Urinary bladder (tissue), 4 donors: ENCODE measurements around the gene RASSF4. TPM values are rescaled to one million over a fixed set of nuclear protein-coding genes. Genes with fewer than 3 reads are reported as not detected.

Experiments
- DNase-seq: peaks from one replicate; pipeline ENCODE4 v3.0.0-alpha.2; 2015; ENCODE audit errors: extremely low spot score
- H3K27ac ChIP-seq: one replicate; pipeline ENCODE4 v1.5.1; 2013; ENCODE audit warnings: low read depth, mild to moderate bottlenecking, moderate library complexity
- H3K36me3 ChIP-seq: one replicate; pipeline ENCODE4 v1.6.1; 2013; ENCODE audit warnings: mild to moderate bottlenecking, moderate library complexity; ENCODE audit not compliant: insufficient read depth
- H3K4me1 ChIP-seq: one replicate; pipeline ENCODE4 v1.6.1; 2013; ENCODE audit warnings: mild to moderate bottlenecking, moderate library complexity; ENCODE audit not compliant: insufficient read depth
- H3K4me3 ChIP-seq: one replicate; pipeline ENCODE4 v1.5.1; 2013; ENCODE audit warnings: low read depth, low read length
- WGBS: extraction: QIAGEN DNeasy Blood & Tissue Kit; methylation state at CpG from one replicate; pipeline ENCODE4 v1.1.7; 2013; 5-methylcytosine and 5-hydroxymethylcytosine counted together
- polyA plus RNA-seq: library from polyadenylated mRNA; stranded (reverse); fragments of 200-250 nt; gene quantifications from one replicate; pipeline ENCODE4 v1.2.3, GENCODE V29; 2013
- total RNA-seq: library from RNA; depleted of rRNA; stranded (reverse); fragments of >200 nt; gene quantifications from one replicate; pipeline ENCODE4 v1.2.3, GENCODE V29; 2014
- donor health status: healthy with polysubstance abuse.
- donor health status: healthy.

Gene RASSF4
- total and polyA plus RNA-seq, 2 donors, result 12.2 to 55.1 TPM

DNA sequence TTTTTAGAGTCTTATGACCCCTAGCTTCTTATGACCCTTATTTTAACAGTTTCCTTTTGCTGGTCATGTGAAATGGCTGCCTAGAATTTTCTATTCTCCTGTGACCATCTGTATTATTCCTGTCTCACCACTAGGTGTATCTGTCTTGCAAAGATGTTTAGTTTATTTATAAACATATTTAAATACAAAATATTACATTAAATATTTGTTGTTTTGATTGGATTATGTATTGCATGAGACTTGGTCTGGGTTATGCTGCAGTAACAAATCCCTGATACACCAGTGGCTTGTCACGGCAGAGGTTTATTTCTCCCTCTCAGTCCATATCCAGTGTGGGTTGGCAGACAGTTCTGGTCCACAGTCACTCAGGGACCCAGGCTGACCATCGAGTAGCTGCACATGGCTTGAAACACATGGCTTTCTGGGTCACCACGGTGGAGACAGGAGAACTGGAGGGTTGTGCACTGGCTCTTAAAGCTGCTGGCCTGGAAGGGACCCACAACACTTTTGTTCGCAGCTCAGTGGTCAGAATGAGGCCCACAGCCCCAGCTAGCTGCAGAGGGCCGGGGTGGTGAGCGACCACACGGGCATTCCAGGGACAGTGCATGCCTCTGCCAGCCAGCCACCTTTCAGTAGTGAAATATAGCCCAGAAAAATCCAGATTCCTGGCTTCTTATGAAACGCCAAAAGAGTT is 7.4 kb downstream of the RASSF4 start:
- Histone ChIP-seq H3K4me3 (no peak overlapping the region), H3K36me3 (no peaks in the 10 kb centered on the region), H3K4me1 (no peaks in the 10 kb centered on the region), H3K27ac (no peak overlapping the region)
- 90% methylated on average over 8 of the region's 8 CpGs for WGBS
- DNase-seq, result no peak

DNA sequence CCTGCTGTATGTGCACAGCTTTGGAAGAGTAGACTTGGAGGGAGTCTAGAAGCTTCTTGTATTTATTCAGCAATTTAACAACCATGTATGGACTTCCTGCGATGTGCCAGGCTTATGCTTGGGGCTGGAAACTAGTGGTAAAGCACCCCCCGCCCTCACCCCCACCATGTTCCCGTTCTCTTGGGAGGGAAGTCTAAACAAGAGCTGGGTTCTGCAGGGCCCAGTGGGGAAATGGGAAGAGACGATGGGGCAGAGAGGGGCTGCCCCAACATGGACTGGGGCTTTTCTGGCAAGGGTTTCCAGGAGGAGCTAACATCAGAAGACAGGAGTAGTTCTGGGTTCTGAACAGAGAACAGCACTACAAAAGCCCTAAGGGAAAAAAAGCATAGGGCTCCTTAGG is 8.0 kb downstream of the RASSF4 start:
- DNase-seq, result no peak

DNA sequence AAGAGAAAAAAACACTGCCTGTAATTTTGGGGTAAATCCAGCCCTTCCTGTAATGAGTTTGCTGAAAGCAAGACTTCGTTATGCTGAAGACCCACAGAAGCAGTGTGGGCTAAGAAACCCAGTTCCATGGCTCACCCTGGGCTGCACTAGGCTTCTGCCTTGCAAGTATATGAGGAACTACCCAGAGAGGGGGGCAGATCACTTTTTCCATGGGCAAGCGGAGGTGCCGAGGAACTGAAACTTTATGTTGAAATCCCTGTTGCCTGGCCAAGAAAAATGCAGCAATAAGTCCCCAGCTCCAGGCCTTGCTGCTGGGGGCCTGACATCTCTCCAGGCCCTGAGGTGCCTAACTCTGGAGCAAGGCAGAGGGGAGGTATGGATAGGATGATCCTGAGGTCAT is 8.5 kb downstream of the RASSF4 start:
- no peaks in the 10 kb centered on the region for H3K4me1 ChIP-seq
- WGBS, result 55% methylated on average over 3 of the region's 3 CpGs
- H3K36me3 ChIP-seq, result no peaks in the 10 kb centered on the region
- no peak overlapping the region for H3K4me3 ChIP-seq
- no peak for DNase-seq
- no peak overlapping the region for H3K27ac ChIP-seq

More for the DNA sequence above, 8.0 kb downstream of the RASSF4 start:
- WGBS, result 75% methylated on average over 4 of the region's 4 CpGs
- Histone ChIP-seq H3K36me3 (no peaks in the 10 kb centered on the region), H3K4me1 (no peaks in the 10 kb centered on the region), H3K27ac (no peak overlapping the region), H3K4me3 (no peak overlapping the region)

DNA sequence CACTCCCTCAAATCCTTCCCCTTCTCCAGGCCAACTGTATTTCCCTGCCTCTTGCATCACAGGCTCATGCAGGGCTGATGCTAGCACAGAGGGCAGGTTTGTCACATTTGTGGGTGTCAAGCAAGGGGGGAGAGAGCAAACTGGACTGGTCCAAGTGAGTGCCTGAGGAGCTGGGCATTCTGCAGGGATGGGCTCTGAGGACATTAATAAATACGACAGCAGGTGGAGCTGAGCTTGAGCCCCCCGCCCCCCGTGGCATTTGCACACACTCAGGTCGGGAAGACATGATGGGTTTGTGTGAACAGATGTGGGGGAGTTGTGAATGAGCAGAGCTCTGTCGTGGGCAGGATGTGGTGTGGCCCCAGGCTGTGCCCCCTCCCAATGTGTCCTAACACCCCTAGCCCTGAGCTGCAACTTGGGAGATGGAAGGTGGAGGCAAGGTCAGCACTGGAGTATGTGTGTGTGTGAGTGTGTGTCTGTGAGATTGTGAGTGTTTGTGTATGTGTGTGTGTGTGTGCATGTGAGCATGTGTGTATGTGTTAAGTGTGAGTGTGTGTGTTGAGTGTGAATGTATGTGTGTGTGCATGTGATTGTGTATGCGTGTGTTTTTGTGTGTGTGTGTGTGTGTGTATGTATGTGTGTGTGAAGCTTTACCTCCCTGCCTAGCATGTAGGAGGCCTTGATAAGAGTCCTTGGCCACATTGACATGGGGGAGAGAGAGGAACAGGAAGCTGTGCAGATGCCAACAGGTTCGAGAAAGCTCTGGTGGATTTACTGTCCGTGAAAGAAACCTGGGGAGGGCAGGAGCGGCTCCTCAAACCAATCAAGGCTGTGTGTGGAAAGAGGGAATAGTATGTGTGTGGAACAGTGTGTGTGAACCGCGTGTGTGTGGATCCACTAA is 9.1 kb downstream of the RASSF4 start:
- Histone ChIP-seq H3K27ac (no peak overlapping the region), H3K4me1 (no peaks in the 10 kb centered on the region), H3K36me3 (no peaks in the 10 kb centered on the region), H3K4me3 (no peak overlapping the region)
- no peak for DNase-seq
- 78% methylated on average over 11 of the region's 11 CpGs for WGBS

DNA sequence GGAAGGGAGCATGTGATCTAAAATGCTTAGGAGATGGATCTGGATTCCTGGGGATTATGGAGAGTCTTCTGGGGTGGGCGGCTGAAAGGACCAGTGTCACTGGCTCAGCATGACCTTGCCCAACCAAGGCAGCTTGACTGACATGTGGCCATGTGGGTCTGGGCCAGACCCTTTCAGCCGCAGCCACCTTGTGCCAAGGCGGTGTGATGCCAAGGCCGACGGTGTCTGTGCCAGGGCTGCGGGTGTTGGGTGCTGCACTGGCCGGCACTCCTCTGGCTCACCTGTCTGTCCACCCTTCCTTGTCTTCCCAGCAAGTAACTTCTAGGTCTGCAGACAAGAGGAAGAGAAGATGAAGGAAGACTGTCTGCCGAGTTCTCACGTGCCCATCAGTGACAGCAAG is 10.3 kb downstream of the RASSF4 start:
- no peaks in the 10 kb centered on the region for H3K4me1 ChIP-seq
- DNase-seq, result no peak
- H3K4me3 ChIP-seq, result no peak overlapping the region
- no peaks in the 10 kb centered on the region for H3K36me3 ChIP-seq
- WGBS, result 93% methylated on average over 9 of the region's 9 CpGs
- H3K27ac ChIP-seq, result no peak overlapping the region

DNA sequence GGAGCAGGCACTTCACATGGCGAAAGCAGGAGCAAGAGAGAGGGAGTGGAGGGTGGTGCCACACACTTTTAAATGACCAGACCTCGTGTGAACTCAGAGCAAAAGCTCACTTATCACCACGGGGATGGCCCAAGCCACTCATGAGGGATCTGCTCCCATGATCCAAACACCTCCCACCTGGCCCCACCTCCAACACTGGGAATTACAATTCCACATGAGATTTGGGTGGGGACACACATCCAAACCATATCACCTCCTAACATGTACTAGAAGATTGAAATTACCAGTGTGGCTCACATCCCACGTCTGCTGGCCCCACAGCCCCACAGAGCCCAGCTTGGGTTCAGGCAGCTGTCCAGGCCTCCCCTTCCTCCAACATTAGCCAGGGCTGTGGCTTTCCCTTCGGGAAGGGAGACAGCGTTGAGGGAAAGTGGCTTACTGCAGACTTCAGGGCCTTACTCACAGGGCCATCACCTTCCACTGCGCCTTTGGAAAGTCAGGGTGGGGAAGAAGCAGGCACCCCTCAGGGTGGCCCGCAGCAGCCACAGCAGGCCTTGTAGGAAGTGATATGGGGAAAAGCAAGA is 11.3 kb downstream of the RASSF4 start:
- no peak overlapping the region for H3K4me3 ChIP-seq
- no peaks in the 10 kb centered on the region for H3K4me1 ChIP-seq
- no peak for DNase-seq
- H3K36me3 ChIP-seq, result no peaks in the 10 kb centered on the region
- H3K27ac ChIP-seq, result no peak overlapping the region
- WGBS, result 94% methylated on average over 8 of the region's 8 CpGs

DNA sequence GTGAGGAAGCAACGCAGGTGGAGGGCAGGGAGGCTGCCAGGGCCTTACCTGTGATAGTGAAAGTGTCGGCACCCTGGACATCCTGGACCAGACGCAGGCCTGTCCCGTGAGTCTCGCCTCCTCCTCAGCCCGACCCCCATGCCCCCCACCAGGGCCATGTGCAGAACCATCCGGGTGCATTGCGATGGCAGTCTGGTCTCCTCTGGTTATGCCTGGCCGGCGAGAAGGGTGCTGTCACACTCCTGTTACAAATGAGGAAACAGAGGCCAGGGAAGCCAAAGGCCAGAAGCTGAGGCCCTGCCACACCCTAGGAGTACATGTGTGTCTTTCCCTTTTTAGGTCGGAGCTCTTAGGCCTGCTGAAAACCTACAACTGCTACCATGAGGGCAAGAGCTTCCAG is 11.8 kb downstream of the RASSF4 start:
- Histone ChIP-seq H3K4me1 (no peaks in the 10 kb centered on the region), H3K4me3 (no peak overlapping the region), H3K36me3 (no peaks in the 10 kb centered on the region), H3K27ac (no peak overlapping the region)
- WGBS, result 95% methylated on average over 11 of the region's 11 CpGs
- DNase-seq, result no peak

DNA sequence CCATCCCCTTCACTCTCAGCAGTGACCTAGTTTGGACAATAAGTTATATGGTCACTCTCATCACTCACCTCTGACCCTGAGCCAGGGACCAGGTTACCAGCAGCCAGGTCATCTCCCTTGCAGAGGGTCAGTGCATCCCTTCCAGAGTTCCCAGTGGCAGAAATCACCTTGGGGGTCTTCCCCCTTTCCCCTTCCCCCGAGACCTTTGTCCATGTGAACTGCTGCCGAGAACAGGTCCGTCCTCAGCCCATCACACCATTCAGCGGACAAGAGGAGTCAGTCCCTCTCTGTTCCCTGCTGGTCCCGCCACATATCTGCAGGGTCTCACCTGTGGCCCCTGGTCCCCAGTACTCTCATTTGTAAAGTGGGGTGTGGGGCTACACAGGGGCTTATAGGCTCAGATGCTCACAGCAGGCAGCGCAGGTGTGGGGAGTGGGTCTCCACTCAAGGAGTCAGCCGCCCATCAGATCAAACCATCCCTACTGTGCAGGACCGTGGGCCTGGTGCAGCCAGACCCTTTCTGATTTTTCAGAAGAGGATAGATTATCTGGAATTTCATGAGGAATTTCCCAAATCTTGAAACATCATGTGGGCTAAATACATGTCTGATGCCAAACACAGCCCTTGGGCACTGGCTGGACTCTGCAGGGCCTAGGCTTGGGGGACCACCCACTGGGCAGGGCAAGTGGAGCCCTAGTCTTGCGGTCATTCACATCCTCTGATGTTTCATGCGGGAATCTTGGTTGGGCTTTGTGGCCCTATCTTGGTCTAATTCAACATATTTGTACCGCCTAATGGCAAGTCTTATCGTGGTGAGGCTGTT is 12.5 kb downstream of the RASSF4 start:
- 97% methylated on average over 12 of the region's 12 CpGs for WGBS
- H3K4me1 ChIP-seq, result no peaks in the 10 kb centered on the region
- DNase-seq, result no peak
- no peaks in the 10 kb centered on the region for H3K36me3 ChIP-seq
- no peak overlapping the region for H3K4me3 ChIP-seq
- H3K27ac ChIP-seq, result no peak overlapping the region

DNA sequence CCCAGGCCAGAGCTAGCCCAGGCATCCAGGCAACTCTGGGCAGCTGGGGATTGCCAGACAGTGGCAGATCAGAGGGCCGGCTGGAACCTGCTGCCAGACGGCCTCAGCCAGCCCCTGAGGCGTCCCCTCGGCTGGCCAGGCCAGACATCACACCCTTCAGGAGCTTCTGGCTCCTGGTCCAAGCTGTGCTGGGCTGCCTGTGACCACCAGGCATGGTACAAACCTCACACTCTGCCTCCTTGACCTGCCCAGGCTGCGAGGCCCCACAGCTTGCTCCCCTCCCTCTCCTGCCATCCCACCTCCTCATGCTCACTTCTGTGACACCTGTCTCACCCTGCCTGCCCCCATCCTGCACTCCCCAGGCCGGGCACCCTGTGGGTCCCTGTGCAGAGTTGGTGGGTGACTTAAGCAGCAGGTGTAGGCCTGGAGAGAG is 13.3 kb downstream of the RASSF4 start:
- Histone ChIP-seq H3K4me3 (no peak overlapping the region), H3K4me1 (no peaks in the 10 kb centered on the region), H3K27ac (no peak overlapping the region), H3K36me3 (no peaks in the 10 kb centered on the region)
- no peak for DNase-seq
- WGBS, result 89% methylated on average over 6 of the region's 6 CpGs

DNA sequence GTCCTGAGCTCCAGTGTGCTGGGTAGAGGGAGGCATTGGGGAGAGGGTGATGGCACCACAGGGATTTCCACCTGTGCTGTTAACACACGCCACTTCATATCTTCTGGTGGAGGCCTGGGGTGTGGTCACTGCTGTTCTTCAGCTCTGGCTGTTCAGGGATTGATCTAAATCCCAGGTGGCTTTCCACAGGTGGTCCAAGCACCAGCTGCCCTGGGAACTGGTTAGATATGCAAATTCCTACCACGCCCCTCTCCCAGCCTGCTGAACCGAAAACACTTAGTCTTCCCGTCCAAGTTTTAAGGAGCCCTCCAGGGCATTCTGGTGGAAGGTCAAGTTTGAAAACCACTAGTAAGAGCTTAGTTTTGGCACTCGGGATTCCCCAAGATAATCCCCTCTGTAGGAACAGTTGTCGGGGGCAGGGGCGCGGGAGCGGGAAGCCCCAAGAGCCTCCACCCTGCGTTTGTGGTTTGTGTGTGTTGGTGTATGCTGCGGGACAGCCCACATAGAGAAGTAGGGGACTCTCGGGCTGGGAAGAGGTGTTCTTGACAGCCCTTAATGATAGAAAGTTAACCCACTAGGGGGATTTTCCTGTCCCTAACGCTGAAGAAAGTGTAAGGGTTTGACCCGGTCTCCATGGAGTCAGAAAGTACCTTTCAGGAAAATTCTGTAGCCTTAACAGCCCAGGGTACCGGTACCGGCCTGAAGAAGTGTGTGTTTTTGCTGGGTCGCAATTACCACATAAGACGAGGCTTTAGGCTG is 13.9 kb downstream of the RASSF4 start:
- no peak for DNase-seq
- H3K27ac ChIP-seq, result no peak overlapping the region
- H3K4me1 ChIP-seq, result no peaks in the 10 kb centered on the region
- H3K36me3 ChIP-seq, result no peaks in the 10 kb centered on the region
- H3K4me3 ChIP-seq, result no peak overlapping the region
- WGBS, result 76% methylated on average over 18 of the region's 18 CpGs

DNA sequence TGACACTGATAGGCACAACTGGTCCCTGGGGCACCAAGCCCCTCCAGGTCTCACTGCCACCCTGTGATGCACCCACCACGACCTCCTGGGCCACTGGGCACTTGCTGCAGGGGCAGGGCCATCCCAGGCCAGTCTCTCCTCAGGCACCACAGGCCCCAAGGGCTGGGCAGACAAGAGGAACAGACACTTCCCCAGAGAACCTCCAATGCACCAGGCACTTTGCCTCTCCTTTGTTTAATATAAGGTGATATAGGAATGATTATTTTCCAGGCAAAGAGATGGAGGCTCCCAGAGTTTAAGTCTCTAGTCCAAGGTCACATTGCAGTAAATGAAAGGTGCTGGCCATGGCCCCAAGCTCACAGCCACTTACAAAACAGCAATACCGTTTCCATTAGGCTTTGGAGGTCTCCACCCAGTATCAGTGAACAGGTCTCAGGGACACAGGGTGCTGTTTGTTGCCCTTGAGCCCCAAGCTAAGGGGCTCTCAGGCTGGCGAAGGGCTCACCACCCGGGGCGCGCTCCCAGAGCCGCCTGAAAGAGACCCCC is 14.6 kb downstream of the RASSF4 start:
- Histone ChIP-seq H3K4me1 (no peaks in the 10 kb centered on the region), H3K4me3 (peak overlapping the region; percentile 9), H3K27ac (no peak overlapping the region), H3K36me3 (no peaks in the 10 kb centered on the region)
- no peak for DNase-seq
- WGBS, result 37% methylated on average over 7 of the region's 7 CpGs

DNA sequence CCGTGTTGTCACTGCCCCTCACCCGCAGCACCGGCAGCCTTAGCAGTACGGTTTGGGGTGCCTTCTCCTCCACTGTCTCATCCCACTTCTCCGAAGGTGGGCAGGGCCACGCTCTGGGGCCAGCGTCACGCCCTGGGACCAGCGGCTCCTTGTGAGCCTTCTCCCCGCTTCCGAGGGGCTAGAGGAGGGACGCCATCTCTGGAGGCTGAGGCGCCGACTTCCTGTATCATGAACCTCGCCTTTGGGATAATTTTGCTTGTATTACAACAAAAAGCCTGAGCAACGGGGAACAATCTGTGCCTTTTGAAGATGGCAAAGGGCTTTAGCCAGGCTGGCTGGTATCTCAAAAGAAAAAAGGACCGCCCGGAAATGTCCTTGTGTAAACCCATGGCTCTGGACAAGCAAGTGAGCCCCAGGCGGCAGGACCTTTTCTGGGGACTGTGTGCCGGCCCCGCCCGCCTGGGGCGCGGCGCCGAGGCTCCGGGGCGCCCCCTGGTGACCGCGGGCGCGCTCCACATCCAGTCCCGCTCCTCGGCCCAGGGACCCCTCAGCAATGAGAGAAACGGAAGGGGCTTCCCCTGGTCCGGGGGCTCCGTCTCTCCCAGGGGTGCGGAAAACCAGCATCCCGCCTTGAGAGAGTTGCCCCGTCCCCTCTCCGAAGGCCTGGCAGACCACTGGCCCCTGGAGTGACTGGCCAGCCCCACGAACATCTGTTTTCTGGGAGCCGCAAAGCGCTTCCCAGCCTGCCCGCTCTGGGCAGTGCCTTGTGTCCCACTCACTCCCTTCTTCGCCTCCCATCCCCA is 15.2 kb downstream of the RASSF4 start:
- no peak overlapping the region for H3K27ac ChIP-seq
- H3K4me1 ChIP-seq, result no peaks in the 10 kb centered on the region
- WGBS, result 4% methylated on average over 46 of the region's 46 CpGs
- DNase-seq, result no peak
- H3K4me3 ChIP-seq, result peak overlapping the region; percentile 25
- H3K36me3 ChIP-seq, result no peaks in the 10 kb centered on the region
